ENCODE results near the gene FNBP1L.

GRCh38 chr1:93506126-93506525 lies 58.2 kb downstream of the FNBP1L start:
- TF ChIP-seq CTCF (conservative IDR thresholded peaks at IDR 0.05; ENCODE audit: low read length) (no peak), EZH2phosphoT487 (IDR thresholded peaks at IDR 0.05; ENCODE audit: borderline replicate concordance, low read depth, low read length) (no peak)

Data from OCI-LY7 (cell line).